K562 (cell line): ENCODE data around the gene GRB2. TPM values are rescaled to one million over a fixed set of nuclear protein-coding genes. Genes with fewer than 3 reads are reported as not detected.

Experiments used
- ATAC-seq: fragments of 200-7000 bp; cut with Tn5 transposase; 3 replicates; pipeline ENCODE4 v1.9.1; 2020; ENCODE audit warnings: moderate library complexity
- BruUV-seq: library from RNA; stranded (reverse); fragments of 400-500 nt; replicated peaks from 2 replicates; lab custom pipeline; 2021; lab: Mats Ljungman, UMichigan
- CTCF ChIA-PET: fragments of 300-600 bp; formaldehyde crosslinking; extraction: SDS; loops from one replicate; lab custom pipeline; 2021; ENCODE audit warnings: low intra/inter-chr PET ratio; lab: Yijun Ruan, JAX
- POLR2A ChIA-PET: fragments of 300-600, 350-650 bp; sonication (Branson Sonifier 250); formaldehyde crosslinking; extraction: SDS; loops from one replicate; lab custom pipeline; 2021; ENCODE audit warnings: antibody characterized with exemption, inconsistent platforms; lab: Yijun Ruan, JAX
- DNase-seq, 4 experiments: peaks; one replicate each; pipeline versions ENCODE4 v3.0.0 to v3.0.0-alpha.2; 2011 to 2018; ENCODE audit warnings: low spot score in 3 of 4, mixed read lengths in 3 of 4; ENCODE audit errors: extremely low read depth in 1 of 4
- FAIRE-seq: peaks from 2 replicates; lab custom pipeline; 2011; peaks lifted over from hg19 to GRCh38; lab: Jason Lieb, UNC
- H2AFZ ChIP-seq: 2 replicates; pipeline ENCODE4 v1.6.0; 2011; ENCODE audit warnings: low read depth, low read length, control low read depth, inconsistent platforms
- H3K27ac ChIP-seq: fragments of 200-600 bp; 3 replicates; pipeline ENCODE4 v1.8.0; 2011; ENCODE audit warnings: low read depth, mild to moderate bottlenecking, control low read depth, inconsistent platforms, low read length, moderate library complexity, mixed read lengths; ENCODE audit errors: extremely low read depth
- H3K27me3 ChIP-seq, 2 experiments: fragments of 300-600 bp in 1 of 2; 2 replicates in 1 of 2; 3 replicates in 1 of 2; pipeline versions ENCODE4 v1.6.0 to v1.8.0; 2011; ENCODE audit warnings: inconsistent platforms in 2 of 2, low read length in 2 of 2, mild to moderate bottlenecking in 1 of 2, mixed read lengths in 1 of 2, moderate library complexity in 1 of 2; ENCODE audit not compliant: control insufficient read depth in 2 of 2, insufficient read depth in 2 of 2
- H3K36me3 ChIP-seq: fragments of 300-600 bp; 3 replicates; pipeline ENCODE4 v1.8.0; 2011; ENCODE audit warnings: mild to moderate bottlenecking, low read length, inconsistent platforms; ENCODE audit not compliant: control insufficient read depth, insufficient read depth
- H3K4me1 ChIP-seq, 2 experiments: fragments of 200-600 bp in 1 of 2; replicated peaks in 1 of 2; 2 replicates in 1 of 2; 3 replicates in 1 of 2; pipeline versions ENCODE4 v1.5.1 to v1.8.0; 2011; ENCODE audit warnings: inconsistent platforms in 2 of 2, low read length in 2 of 2, mild to moderate bottlenecking in 1 of 2, mixed read lengths in 1 of 2, moderate library complexity in 1 of 2; ENCODE audit not compliant: control insufficient read depth in 2 of 2, insufficient read depth in 2 of 2
- H3K4me2 ChIP-seq: 2 replicates; pipeline ENCODE4 v1.6.1; 2011; ENCODE audit warnings: low read length, control low read depth, inconsistent platforms, mixed read lengths; ENCODE audit not compliant: insufficient read depth
- H3K4me3 ChIP-seq: fragments of 200-600 bp; sonication (generic), shearing (Covaris generic); 2 replicates; pipeline ENCODE4 v1.5.1; 2016; ENCODE audit warnings: control low read depth, inconsistent platforms
- H3K79me2 ChIP-seq: fragments of 200-600 bp; 3 replicates; pipeline ENCODE4 v1.8.0; 2011; ENCODE audit warnings: low read length, inconsistent platforms; ENCODE audit not compliant: control insufficient read depth, insufficient read depth
- H3K9ac ChIP-seq, 2 experiments: 2 replicates each; pipeline versions ENCODE4 v1.6.0 to v1.6.1; 2011; ENCODE audit warnings: low read depth in 2 of 2, low read length in 2 of 2, control low read depth in 1 of 2, inconsistent platforms in 1 of 2, mild to moderate bottlenecking in 1 of 2, mixed read lengths in 1 of 2; ENCODE audit not compliant: insufficient read depth in 1 of 2
- H3K9me1 ChIP-seq: one replicate; pipeline ENCODE4 v1.6.0; 2011; ENCODE audit warnings: inconsistent platforms, mild to moderate bottlenecking, low read length, moderate library complexity; ENCODE audit not compliant: control insufficient read depth, insufficient read depth
- H3K9me3 ChIP-seq: replicated peaks from 2 replicates; pipeline ENCODE4 v1.5.1; 2011; ENCODE audit warnings: low read depth, low read length, inconsistent platforms; ENCODE audit not compliant: control insufficient read depth, insufficient read depth
- H4K20me1 ChIP-seq: replicated peaks from 2 replicates; pipeline ENCODE4 v1.6.1; 2011; ENCODE audit warnings: low read length, inconsistent platforms, mixed read lengths; ENCODE audit not compliant: control insufficient read depth, insufficient read depth
- ESRRA ChIP-seq: fragments of 450-650 bp; IDR thresholded peaks from 2 replicates; pipeline ENCODE4 v1.6.1; 2014; ENCODE audit warnings: low read depth, mild to moderate bottlenecking, moderate library complexity, borderline replicate concordance
- ETV5 ChIP-seq: sonication (generic); formaldehyde crosslinking; IDR thresholded peaks from 2 replicates; pipeline ENCODE4 v1.4.0; 2020; ENCODE audit warnings: low read depth, mild to moderate bottlenecking, missing genetic modification reagents
- GABPA ChIP-seq: fragments of 200-800 bp; sonication (Bioruptor generic); conservative IDR thresholded peaks from 2 replicates; pipeline ENCODE4 v1.6.1; 2016; ENCODE audit warnings: low read depth, missing genetic modification characterization, missing compliant biosample characterization
- KDM4B ChIP-seq, 2 experiments: fragments of 450-650 bp in 1 of 2; sonication (generic) in 1 of 2; IDR thresholded peaks; 2 replicates each; pipeline ENCODE4 v1.6.1; 2016 to 2017; ENCODE audit warnings: borderline replicate concordance in 2 of 2, antibody characterized with exemption in 1 of 2, low read depth in 1 of 2, mild to moderate bottlenecking in 1 of 2
- POLR3A ChIP-seq: IDR thresholded peaks from 2 replicates; pipeline ENCODE4 v1.6.1; 2011; ENCODE audit warnings: borderline replicate concordance, mild to moderate bottlenecking, moderate library complexity; ENCODE audit not compliant: insufficient read length, insufficient read depth; ENCODE audit errors: extremely low read depth
- SNIP1 ChIP-seq: fragments of 450-650 bp; IDR thresholded peaks from 2 replicates; pipeline ENCODE4 v1.7.1; 2017; ENCODE audit warnings: low read depth, mild to moderate bottlenecking
- YY1 ChIP-seq, 3 experiments: IDR thresholded peaks; 2 replicates each; pipeline ENCODE4 v1.6.1; 2011; ENCODE audit warnings: low read length in 2 of 3, mild to moderate bottlenecking in 2 of 3, moderate library complexity in 2 of 3, borderline replicate concordance in 1 of 3, control low read depth in 1 of 3, low read depth in 1 of 3; ENCODE audit not compliant: insufficient read depth in 3 of 3, insufficient replicate concordance in 2 of 3, control insufficient read depth in 1 of 3, insufficient read length in 1 of 3; ENCODE audit errors: extremely low read depth in 1 of 3
- ZBTB49 ChIP-seq: sonication (generic); formaldehyde crosslinking; IDR thresholded peaks from 2 replicates; pipeline ENCODE4 v1.8.0; 2022; ENCODE audit warnings: missing genetic modification reagents, mild to moderate bottlenecking, borderline replicate concordance
- ZEB2 ChIP-seq: fragments of 450-650 bp; IDR thresholded peaks from 2 replicates; pipeline ENCODE4 v1.6.1; 2016
- ZHX1 ChIP-seq: fragments of 150-350 bp; conservative IDR thresholded peaks from 2 replicates; pipeline ENCODE4 v1.6.1; 2014; ENCODE audit warnings: low read length
- ZNF354B ChIP-seq: fragments of 250-450 bp; sonication (Bioruptor Pico); IDR thresholded peaks from 2 replicates; pipeline ENCODE4 v1.4.0; 2020
- WGBS: fragments of 100-300 bp; shearing (Covaris generic); methylation state at CpG from one replicate; pipeline ENCODE4 v1.1.6; 2016; ENCODE audit warnings: low coverage, mixed read lengths; ENCODE audit not compliant: insufficient coverage; ENCODE audit errors: missing lambda C conversion rate; 5-methylcytosine and 5-hydroxymethylcytosine counted together
- in situ Hi-C: fragments of 300-500 bp; cut with MboI; formaldehyde crosslinking; loops from 4 replicates; pipeline ENCODE4 v1.15.0; 2018; ENCODE audit warnings: inconsistent platforms, mixed read lengths
- intact Hi-C: fragments of 100-400 bp; cut with micrococcal nuclease; formaldehyde crosslinking; loops from 2 replicates; pipeline ENCODE4 v1.14.2; 2022
- polyA plus RNA-seq, 8 experiments: library from polyadenylated mRNA; depleted of rRNA in 4 of 8; stranded (reverse) in 5 of 8; unstranded in 3 of 8; fragments of >200 nt; fragmentation: Nextera tagmentation in 2 of 8; fragmentation: Illumina TruSeq in 1 of 8; extraction: Ambion mirVana in 2 of 8; extraction: Trizol in 1 of 8; gene quantifications; 2 replicates each; pipeline versions ENCODE4 v1.2.1 to v1.2.3, GENCODE V29; 2011 to 2014; ENCODE audit warnings: inconsistent platforms in 1 of 8, missing spikeins in 1 of 8
- total RNA-seq, 7 experiments: library from RNA; depleted of rRNA in 6 of 7; stranded (reverse); fragments of >200 nt in 6 of 7; fragmentation: Illumina TruSeq in 2 of 7; extraction: Trizol in 2 of 7; gene quantifications; 2 replicates each; pipeline versions ENCODE4 v1.2.1 to v1.2.3, GENCODE V29; 2011 to 2021; ENCODE audit warnings: low replicate concordance in 1 of 7
- TF ChIP-seq, protein P1 (sequence below): IDR thresholded peaks from 2 replicates; pipeline ENCODE4 v1.6.1; 2014; ENCODE audit warnings: antibody characterized with exemption

Gene GRB2
- total and polyA plus RNA-seq, 9 of the 15 experiments (the other 6 are each of a cell fraction or from before 2014, with no cell fraction given) = 57.2 to 136 (median 84.8) TPM

DNA sequence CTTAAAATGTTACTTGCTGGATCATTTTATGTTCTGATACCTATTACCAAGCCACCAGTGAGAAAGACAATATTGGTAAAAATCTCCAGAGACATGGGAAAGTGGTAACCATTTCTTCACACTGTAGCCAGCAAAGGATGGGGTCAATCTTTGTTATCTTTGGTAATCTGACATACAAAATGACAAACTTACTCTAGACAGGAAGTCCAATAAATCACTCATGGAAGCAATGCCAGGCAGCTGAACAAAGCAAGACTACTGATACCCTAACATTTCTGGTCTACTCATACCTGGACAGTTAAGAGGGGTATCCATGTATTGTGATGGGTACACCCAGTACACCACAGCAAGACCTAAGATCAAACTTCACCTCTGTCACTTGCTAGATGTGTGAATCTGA lies 19.0 kb downstream of the GRB2 start (continued):
- TF ChIP-seq, protein P1, sequence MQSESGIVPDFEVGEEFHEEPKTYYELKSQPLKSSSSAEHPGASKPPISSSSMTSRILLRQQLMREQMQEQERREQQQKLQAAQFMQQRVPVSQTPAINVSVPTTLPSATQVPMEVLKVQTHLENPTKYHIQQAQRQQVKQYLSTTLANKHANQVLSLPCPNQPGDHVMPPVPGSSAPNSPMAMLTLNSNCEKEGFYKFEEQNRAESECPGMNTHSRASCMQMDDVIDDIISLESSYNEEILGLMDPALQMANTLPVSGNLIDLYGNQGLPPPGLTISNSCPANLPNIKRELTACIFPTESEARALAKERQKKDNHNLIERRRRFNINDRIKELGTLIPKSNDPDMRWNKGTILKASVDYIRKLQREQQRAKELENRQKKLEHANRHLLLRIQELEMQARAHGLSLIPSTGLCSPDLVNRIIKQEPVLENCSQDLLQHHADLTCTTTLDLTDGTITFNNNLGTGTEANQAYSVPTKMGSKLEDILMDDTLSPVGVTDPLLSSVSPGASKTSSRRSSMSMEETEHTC = no peak

DNA sequence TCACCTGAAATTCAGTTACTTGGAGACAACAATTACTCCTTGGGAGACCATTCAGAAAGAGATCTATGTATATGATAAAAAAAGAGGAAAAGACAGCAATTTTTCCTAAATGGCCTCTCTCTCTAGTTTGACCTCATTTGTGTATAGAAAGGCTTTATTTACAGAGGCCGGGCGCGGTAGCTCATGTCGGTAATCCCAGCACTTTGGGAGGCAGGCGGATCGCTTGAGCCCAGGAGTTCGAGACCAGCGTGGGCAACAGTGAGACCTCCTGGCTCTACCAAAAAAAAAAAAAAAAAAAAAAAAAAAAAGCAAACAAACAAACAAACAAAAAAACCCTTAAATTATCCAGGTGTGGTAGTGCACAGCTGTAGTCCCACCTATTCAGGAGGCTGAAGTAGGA lies 20.7 kb downstream of the GRB2 start:
- H3K27me3 ChIP-seq = no peaks in the 10 kb centered on the region
- H3K79me2 ChIP-seq = peaks cover 93% of the 10 kb centered on the region
- 87% methylated on average over 8 of the region's 8 CpGs for WGBS
- intact Hi-C loops (no loop called here), in situ Hi-C loops (no loop called here)
- TF ChIP-seq YY1 (IDR thresholded peaks at IDR 0.05; ENCODE audit: borderline replicate concordance in 1 of 3, control insufficient read depth in 1 of 3, extremely low read depth in 1 of 3, insufficient read depth in 3 of 3, insufficient read length in 1 of 3, insufficient replicate concordance in 2 of 3, low read depth in 1 of 3, low read length in 2 of 3) = no peak
- TF ChIP-seq GABPA (tag) = no peak
- no peak for TF ChIP-seq ETV5
- no peak for TF ChIP-seq ZBTB49 (CRISPR knock-in tag)
- no peak for TF ChIP-seq ZEB2
- no peak for TF ChIP-seq KDM4B (IDR thresholded peaks at IDR 0.05; ENCODE audit: borderline replicate concordance in 2 of 2, low read depth in 1 of 2)
- TF ChIP-seq POLR3A = no peak
- TF ChIP-seq ESRRA = no peak
- no peak for TF ChIP-seq ZHX1
- TF ChIP-seq ZNF354B (CRISPR knock-in tag) = no peak
- no peak for TF ChIP-seq SNIP1
- no peaks in the 10 kb centered on the region for H3K9me3 ChIP-seq
- no peak overlapping the region for H3K9ac ChIP-seq
- H3K27ac ChIP-seq = no peak overlapping the region
- POLR2A ChIA-PET = interaction anchor here (1.1 to 4.5 kb wide), 3 partner anchors 11 to 114 kb away, joined by 3 to 40 read pairs (median 9); partner anchors contain the start of gene MIF4GD
- DNase-seq (no peak), FAIRE-seq (no peak), ATAC-seq (no peak)
- CTCF ChIA-PET = no interaction called here
- H3K4me1 ChIP-seq = peaks cover 4 to 12% of the 10 kb centered on the region in 2 experiments; a peak in 3 of 5 replicates
- no peaks in the 10 kb centered on the region for H3K9me1 ChIP-seq
- H4K20me1 ChIP-seq = peaks cover 8% of the 10 kb centered on the region; the same call in 1 of the 2 replicates
- no peak overlapping the region for H3K4me3 ChIP-seq
- no TSS peak for BruUV-seq
- no peak overlapping the region for H3K4me2 ChIP-seq
- peaks cover 32% of the 10 kb centered on the region for H3K36me3 ChIP-seq
- H2AFZ ChIP-seq = no peak overlapping the region
